ENCODE results near the gene NECAP2. TPM values are rescaled to one million over a fixed set of nuclear protein-coding genes. Genes with fewer than 3 reads are reported as not detected.

NECAP2 gene
- total RNA-seq, 1 experiment from 2014 or later, result 29.8 TPM

- peaks cover 4% of the 10 kb centered on the region; the same call in 1 of the 2 replicates for H3K4me1 Mint-ChIP-seq
- H3K27me3 Mint-ChIP-seq (ENCODE audit: low read depth), result peaks cover 9% of the 10 kb centered on the region; the same call in 1 of the 2 replicates
- H3K36me3 Mint-ChIP-seq, result peaks cover 27% of the 10 kb centered on the region
- TF ChIP-seq ZNF532 (CRISPR knock-in tag; IDR thresholded peaks at IDR 0.05; ENCODE audit: borderline replicate concordance) (no peak), CREB1 (CRISPR knock-in tag; IDR thresholded peaks at IDR 0.05) (no peak), SP1 (CRISPR knock-in tag; conservative IDR thresholded peaks at IDR 0.05) (no peak), TEAD1 (CRISPR knock-in tag; IDR thresholded peaks at IDR 0.05) (no peak), ZNF416 (CRISPR knock-in tag; IDR thresholded peaks at IDR 0.05) (no peak), AR (CRISPR knock-in tag; IDR thresholded peaks at IDR 0.05) (no peak), SMAD4 (CRISPR knock-in tag; IDR thresholded peaks at IDR 0.05) (no peak), CREM (CRISPR knock-in tag; IDR thresholded peaks at IDR 0.05) (no peak), AFF4 (CRISPR knock-in tag; IDR thresholded peaks at IDR 0.05; ENCODE audit: borderline replicate concordance) (no peak), HMGA2 (CRISPR knock-in tag; IDR thresholded peaks at IDR 0.05) (no peak), ELF4 (CRISPR knock-in tag; IDR thresholded peaks at IDR 0.05; ENCODE audit: low read depth) (no peak), HMGXB4 (CRISPR knock-in tag; IDR thresholded peaks at IDR 0.05) (no peak), SOX15 (CRISPR knock-in tag; IDR thresholded peaks at IDR 0.05) (no peak), ESRRA (CRISPR knock-in tag; IDR thresholded peaks at IDR 0.05; ENCODE audit: borderline replicate concordance) (no peak), ZNF671 (CRISPR knock-in tag; IDR thresholded peaks at IDR 0.05) (no peak)
- TF ChIP-seq, protein P1, sequence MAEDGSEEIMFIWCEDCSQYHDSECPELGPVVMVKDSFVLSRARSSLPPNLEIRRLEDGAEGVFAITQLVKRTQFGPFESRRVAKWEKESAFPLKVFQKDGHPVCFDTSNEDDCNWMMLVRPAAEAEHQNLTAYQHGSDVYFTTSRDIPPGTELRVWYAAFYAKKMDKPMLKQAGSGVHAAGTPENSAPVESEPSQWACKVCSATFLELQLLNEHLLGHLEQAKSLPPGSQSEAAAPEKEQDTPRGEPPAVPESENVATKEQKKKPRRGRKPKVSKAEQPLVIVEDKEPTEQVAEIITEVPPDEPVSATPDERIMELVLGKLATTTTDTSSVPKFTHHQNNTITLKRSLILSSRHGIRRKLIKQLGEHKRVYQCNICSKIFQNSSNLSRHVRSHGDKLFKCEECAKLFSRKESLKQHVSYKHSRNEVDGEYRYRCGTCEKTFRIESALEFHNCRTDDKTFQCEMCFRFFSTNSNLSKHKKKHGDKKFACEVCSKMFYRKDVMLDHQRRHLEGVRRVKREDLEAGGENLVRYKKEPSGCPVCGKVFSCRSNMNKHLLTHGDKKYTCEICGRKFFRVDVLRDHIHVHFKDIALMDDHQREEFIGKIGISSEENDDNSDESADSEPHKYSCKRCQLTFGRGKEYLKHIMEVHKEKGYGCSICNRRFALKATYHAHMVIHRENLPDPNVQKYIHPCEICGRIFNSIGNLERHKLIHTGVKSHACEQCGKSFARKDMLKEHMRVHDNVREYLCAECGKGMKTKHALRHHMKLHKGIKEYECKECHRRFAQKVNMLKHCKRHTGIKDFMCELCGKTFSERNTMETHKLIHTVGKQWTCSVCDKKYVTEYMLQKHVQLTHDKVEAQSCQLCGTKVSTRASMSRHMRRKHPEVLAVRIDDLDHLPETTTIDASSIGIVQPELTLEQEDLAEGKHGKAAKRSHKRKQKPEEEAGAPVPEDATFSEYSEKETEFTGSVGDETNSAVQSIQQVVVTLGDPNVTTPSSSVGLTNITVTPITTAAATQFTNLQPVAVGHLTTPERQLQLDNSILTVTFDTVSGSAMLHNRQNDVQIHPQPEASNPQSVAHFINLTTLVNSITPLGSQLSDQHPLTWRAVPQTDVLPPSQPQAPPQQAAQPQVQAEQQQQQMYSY (CRISPR knock-in tag; IDR thresholded peaks at IDR 0.05), result no peak
- ChIA-PET POLR2A (no interaction called here), CTCF (no interaction called here)
- ATAC-seq (no peak), DNase-seq (ENCODE audit: low spot score) (no peak)
- no peaks in the 10 kb centered on the region for H3K9me3 Mint-ChIP-seq
- H3K4me3 Mint-ChIP-seq, result no peak overlapping the region
- H3K27ac Mint-ChIP-seq, result no peak overlapping the region
Measured at GRCh38 chr1:16445052-16445451, 4.5 kb downstream of the NECAP2 start.

All from WTC11 (cell line).